Tibial nerve (tissue), 4 donors: ENCODE results near the gene ZNF408. TPM values are rescaled to one million over a fixed set of nuclear protein-coding genes. Genes with fewer than 3 reads are reported as not detected.

Source experiments
- DNase-seq, 2 donors: peaks; one replicate each; pipeline ENCODE4 v3.0.0-alpha.2; 2019; ENCODE audit warnings: low spot score in 2 of 2
- H3K27ac ChIP-seq, 4 donors: fragments of 200-600 bp; sonication (generic) in 3 of 4; one replicate each; pipeline ENCODE4 v1.5.1; 2017 to 2019; ENCODE audit warnings: mild to moderate bottlenecking in 1 of 4
- H3K27me3 ChIP-seq, 2 donors: fragments of 200-600 bp; sonication (generic) in 1 of 2; one replicate each; pipeline versions ENCODE4 v1.5.1 to v1.6.0; 2017 to 2019
- H3K36me3 ChIP-seq, 3 donors: fragments of 200-600 bp; sonication (generic); one replicate each; pipeline ENCODE4 v1.5.1; 2018 to 2019
- H3K4me1 ChIP-seq, 4 donors: fragments of 200-600 bp; sonication (generic) in 3 of 4; one replicate each; pipeline ENCODE4 v1.5.1; 2017 to 2019
- H3K4me3 ChIP-seq, 4 donors: fragments of 200-600 bp; sonication (generic) in 3 of 4; one replicate each; pipeline ENCODE4 v1.5.1; 2017 to 2019; ENCODE audit warnings: mild to moderate bottlenecking in 1 of 4, moderate library complexity in 1 of 4
- H3K9me3 ChIP-seq, 4 donors: fragments of 200-600 bp; sonication (generic) in 3 of 4; one replicate each; pipeline ENCODE4 v1.5.1; 2017 to 2019
- EP300 ChIP-seq, 2 donors: sonication (generic); formaldehyde crosslinking; IDR thresholded peaks; one replicate each; pipeline ENCODE4 v1.6.1; 2017; ENCODE audit warnings: antibody characterized with exemption in 2 of 2, mild to moderate bottlenecking in 1 of 2
- POLR2A ChIP-seq, 2 donors: fragments of 450-650 bp; IDR thresholded peaks; one replicate each; pipeline ENCODE4 v1.6.1; 2017; ENCODE audit warnings: antibody characterized with exemption in 2 of 2, mild to moderate bottlenecking in 2 of 2, moderate library complexity in 2 of 2
- WGBS, 2 donors: methylation state at CpG; one replicate each; pipeline ENCODE4 v1.1.5; 2018; 5-methylcytosine and 5-hydroxymethylcytosine counted together
- total RNA-seq, 4 donors: library from RNA; depleted of rRNA; stranded (reverse); fragments of >200 nt; gene quantifications; one replicate each; pipeline ENCODE4 v1.1.0, GENCODE V29; 2016
- TF ChIP-seq, protein P1 (sequence below), 5 experiments: fragments of 200-600 bp in 3 of 5; fragments of 450-650 bp in 2 of 5; sonication (generic) in 3 of 5; IDR thresholded peaks; one replicate each; pipeline ENCODE4 v1.5.1; 2016 to 2019; ENCODE audit warnings: antibody characterized with exemption in 5 of 5, mild to moderate bottlenecking in 3 of 5, moderate library complexity in 2 of 5

The ZNF408 gene
- total RNA-seq, 4 donors from 2014 or later = 8.8 to 21.6 (median 13.7) TPM

DNA sequence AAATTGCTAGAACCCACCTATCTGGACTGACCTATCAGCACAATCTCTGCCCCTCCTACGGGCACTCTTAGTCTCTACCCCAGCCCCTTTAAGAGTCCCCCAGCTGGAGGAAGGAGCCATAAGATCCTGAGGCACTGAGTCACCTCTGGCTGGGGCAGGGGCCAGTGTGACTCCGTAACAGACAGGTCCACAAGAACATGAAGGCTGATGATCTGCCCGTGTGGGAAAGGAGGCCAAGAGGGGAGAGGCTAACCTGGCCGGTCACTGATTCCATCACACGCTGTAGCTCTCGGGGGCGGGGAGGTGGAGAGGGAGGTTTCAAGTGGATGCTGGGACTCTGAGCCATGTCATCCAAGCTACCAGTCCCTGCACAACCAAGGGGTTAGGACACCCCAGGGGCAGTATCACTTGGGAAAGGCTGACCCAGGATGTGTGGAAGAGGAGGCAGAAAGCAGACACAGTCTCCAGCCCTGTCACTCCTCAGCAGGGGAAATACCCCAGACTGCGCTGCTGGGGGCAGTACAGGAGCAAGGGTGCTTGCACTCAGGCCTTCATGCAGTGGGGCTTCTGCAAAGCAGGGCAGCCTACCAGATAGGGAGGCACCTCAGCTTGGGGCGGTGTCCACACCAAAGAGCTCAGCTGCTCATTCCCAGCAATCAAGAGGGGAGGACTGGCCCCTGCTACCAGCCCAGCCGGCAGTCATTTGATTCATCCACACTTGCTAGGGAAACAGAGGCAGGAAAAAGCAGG lies 22.7 kb upstream of the ZNF408 start:
- Histone ChIP-seq H3K27me3 (no peaks in the 10 kb centered on the region), H3K4me3 (no peak overlapping the region), H3K9me3 (no peaks in the 10 kb centered on the region), H3K4me1 (peaks cover 3 to 47% (median 28%) of the 10 kb centered on the region in 4 donors), H3K27ac (peak overlapping the region in 2 of 4 donors; percentile 87), H3K36me3 (peaks cover 3 to 79% (median 35%) of the 10 kb centered on the region in 3 donors)
- no peak for DNase-seq
- 78 to 83% methylated on average over 10 of the region's 10 CpGs for WGBS, 2 donors
- TF ChIP-seq POLR2A (IDR thresholded peaks at IDR 0.05) (no peak), EP300 (IDR thresholded peaks at IDR 0.05) (no peak)
- TF ChIP-seq, protein P1, sequence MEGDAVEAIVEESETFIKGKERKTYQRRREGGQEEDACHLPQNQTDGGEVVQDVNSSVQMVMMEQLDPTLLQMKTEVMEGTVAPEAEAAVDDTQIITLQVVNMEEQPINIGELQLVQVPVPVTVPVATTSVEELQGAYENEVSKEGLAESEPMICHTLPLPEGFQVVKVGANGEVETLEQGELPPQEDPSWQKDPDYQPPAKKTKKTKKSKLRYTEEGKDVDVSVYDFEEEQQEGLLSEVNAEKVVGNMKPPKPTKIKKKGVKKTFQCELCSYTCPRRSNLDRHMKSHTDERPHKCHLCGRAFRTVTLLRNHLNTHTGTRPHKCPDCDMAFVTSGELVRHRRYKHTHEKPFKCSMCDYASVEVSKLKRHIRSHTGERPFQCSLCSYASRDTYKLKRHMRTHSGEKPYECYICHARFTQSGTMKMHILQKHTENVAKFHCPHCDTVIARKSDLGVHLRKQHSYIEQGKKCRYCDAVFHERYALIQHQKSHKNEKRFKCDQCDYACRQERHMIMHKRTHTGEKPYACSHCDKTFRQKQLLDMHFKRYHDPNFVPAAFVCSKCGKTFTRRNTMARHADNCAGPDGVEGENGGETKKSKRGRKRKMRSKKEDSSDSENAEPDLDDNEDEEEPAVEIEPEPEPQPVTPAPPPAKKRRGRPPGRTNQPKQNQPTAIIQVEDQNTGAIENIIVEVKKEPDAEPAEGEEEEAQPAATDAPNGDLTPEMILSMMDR (IDR thresholded peaks at IDR 0.05) = no peak

DNA sequence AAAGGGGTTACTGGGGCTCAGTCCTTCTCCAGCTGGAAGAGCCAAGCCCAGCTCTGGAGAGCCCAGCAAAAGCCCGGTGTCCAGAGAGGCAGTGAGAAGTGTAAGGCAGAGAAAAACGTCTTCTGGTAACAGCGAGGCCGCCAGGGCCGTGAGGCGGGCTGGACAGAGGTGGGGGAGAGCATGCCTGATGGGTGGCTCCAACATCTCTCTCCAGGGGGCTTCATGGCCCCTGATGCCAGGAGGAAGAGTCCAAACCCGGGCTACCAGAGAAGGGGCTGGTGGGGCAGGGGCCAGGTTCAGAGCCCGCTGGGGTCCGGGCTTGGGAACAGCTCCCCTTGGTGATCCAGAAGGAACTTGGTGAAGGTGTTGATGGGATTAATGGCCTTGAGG lies 22.1 kb upstream of the ZNF408 start:
- H3K27ac ChIP-seq = peak overlapping the region in 1 of 4 donors; percentile 87
- peaks cover 3 to 75% (median 35%) of the 10 kb centered on the region in 3 donors for H3K36me3 ChIP-seq
- H3K4me3 ChIP-seq = no peak overlapping the region
- TF ChIP-seq POLR2A (IDR thresholded peaks at IDR 0.05) = no peak
- TF ChIP-seq EP300 (IDR thresholded peaks at IDR 0.05) = no peak
- TF ChIP-seq, protein P1 (IDR thresholded peaks at IDR 0.05) = no peak
- peaks cover 3 to 51% (median 30%) of the 10 kb centered on the region in 4 donors for H3K4me1 ChIP-seq
- no peaks in the 10 kb centered on the region for H3K27me3 ChIP-seq
- WGBS, 2 donors = 82 to 84% methylated on average over 9 of the region's 9 CpGs
- H3K9me3 ChIP-seq = no peaks in the 10 kb centered on the region
- no peak for DNase-seq

DNA sequence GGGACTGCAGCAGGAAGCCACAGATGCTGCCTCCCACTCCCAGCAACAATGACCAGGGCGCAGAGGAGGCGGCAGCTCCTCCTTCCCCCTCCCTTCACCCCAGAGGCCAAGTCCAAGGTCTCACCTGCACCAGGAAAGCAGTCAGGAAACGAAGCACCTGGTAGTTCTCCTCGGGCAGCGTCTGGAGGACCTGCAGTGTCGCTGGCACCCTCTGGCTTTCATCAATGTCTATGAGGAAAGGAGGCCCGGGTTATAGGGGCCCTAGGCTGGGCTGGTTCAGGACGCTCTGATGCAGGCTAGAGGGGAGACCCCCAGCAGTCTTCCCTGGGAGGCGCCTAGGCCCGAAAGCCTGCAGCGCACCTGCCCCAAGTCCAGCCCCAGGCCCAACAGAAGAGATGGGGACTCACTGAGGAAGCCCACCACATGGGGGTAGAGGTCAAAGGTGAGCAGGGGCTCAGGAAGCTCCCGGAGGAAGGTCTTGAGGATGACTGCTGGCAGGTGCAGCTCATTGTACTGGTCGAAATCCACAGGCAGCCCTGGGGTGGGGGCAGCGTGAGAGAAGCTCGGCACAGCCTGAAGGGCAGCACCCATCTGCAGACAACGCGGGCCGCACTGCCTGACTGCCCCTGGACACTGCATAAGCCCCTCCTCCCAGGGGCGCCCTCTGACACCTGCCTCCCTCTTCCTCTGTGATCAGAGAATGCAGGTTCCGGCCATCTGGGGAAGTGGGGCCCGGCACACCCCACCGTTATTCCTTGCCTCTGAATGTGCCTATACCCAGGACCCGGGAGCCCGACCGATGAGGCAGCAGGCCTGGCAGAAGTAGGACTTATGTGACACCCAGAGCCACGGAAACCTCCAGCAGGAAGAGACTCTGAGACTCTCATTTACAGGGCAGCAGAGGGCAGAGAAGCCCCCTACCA lies 21.3 kb upstream of the ZNF408 start:
- Histone ChIP-seq H3K4me1 (peaks cover 3 to 51% (median 32%) of the 10 kb centered on the region in 4 donors), H3K27me3 (no peaks in the 10 kb centered on the region)
- WGBS, 2 donors = 86 to 92% methylated on average over 21 to 22 of the region's 26 CpGs

DNA sequence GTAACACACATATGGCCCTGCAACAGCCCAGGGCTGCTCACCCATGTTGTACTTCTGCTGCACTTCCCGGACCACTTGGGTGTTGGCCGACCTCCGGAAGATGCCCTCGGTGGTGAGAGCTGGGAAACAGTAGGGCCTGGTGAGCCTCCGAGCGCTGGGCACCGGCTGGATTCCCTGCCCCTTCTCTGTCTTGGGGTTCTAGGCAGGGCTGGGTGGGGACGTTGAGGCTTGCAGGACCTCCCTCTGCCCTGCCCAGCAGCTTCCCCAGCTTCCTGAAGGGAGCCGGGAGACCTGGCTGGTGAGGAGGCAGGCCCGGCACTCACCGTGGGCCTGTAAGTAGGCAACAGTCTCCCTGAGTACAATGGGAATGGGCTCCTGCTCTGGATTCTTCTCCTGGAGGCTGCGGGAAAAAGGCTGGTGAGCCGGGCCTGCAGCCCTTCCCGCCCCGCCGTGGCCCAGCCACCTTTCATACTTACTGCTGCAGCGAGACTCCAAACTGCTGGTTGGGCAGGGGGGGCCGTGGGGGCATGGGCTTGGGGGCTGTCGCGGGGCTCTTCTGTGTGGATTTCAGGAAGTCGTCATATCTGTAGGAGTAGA lies 20.6 kb upstream of the ZNF408 start:
- no peak for DNase-seq
- TF ChIP-seq EP300 (IDR thresholded peaks at IDR 0.05) (no peak), POLR2A (IDR thresholded peaks at IDR 0.05) (no peak)
- TF ChIP-seq, protein P1 (IDR thresholded peaks at IDR 0.05) = no peak
- H3K27ac ChIP-seq = no peak overlapping the region
- no peak overlapping the region for H3K4me3 ChIP-seq
- peaks cover 3 to 72% (median 35%) of the 10 kb centered on the region in 3 donors for H3K36me3 ChIP-seq
- H3K4me1 ChIP-seq = peaks cover 3 to 47% (median 27%) of the 10 kb centered on the region in 4 donors
- WGBS, 2 donors = 91 to 93% methylated on average over 15 to 19 of the region's 21 CpGs
- H3K9me3 ChIP-seq = no peaks in the 10 kb centered on the region
- no peaks in the 10 kb centered on the region for H3K27me3 ChIP-seq

More for the DNA sequence above, 21.3 kb upstream of the ZNF408 start:
- Histone ChIP-seq H3K27ac (no peak overlapping the region), H3K9me3 (no peaks in the 10 kb centered on the region), H3K36me3 (peaks cover 3 to 70% (median 35%) of the 10 kb centered on the region in 3 donors), H3K4me3 (no peak overlapping the region)
- no peak for DNase-seq
- TF ChIP-seq EP300 (IDR thresholded peaks at IDR 0.05) (no peak), POLR2A (IDR thresholded peaks at IDR 0.05) (no peak)
- TF ChIP-seq, protein P1 (IDR thresholded peaks at IDR 0.05) = no peak
